Kidney (tissue), 14 donors: Measurements from ENCODE around the gene RCBTB2. TPM values are rescaled to one million over a fixed set of nuclear protein-coding genes. Genes with fewer than 3 reads are reported as not detected.
A peak's percentile ranks its signal among the peaks of the same experiment; 100 is the strongest.
"Not testable (repeated sequence)": the region's sequence is repeated elsewhere in the genome, so short reads cannot be mapped to it uniquely, and the experiment has no call there.

Source experiments
- DNase-seq, 5 donors: peaks; one replicate each; pipeline ENCODE4 v3.0.0-alpha.2; 2013 to 2020
- FAIRE-seq: peaks from 2 replicates; lab custom pipeline; 2012; peaks lifted over from hg19 to GRCh38; lab: Jason Lieb, UNC
- H3K27ac ChIP-seq, 2 donors: one replicate each; pipeline ENCODE4 v1.7.0; 2013; ENCODE audit warnings: low read depth in 2 of 2, low read length in 2 of 2, inconsistent platforms in 1 of 2
- H3K27me3 ChIP-seq: one replicate; pipeline ENCODE4 v1.7.1; 2013; ENCODE audit warnings: low read length, inconsistent platforms; ENCODE audit not compliant: control insufficient read depth, insufficient read depth
- H3K36me3 ChIP-seq, 3 donors: one replicate each; pipeline versions ENCODE4 v1.7.0 to v1.7.1; 2013; ENCODE audit warnings: low read length in 3 of 3, control low read depth in 1 of 3, inconsistent platforms in 1 of 3; ENCODE audit not compliant: insufficient read depth in 3 of 3, control insufficient read depth in 2 of 3
- H3K4me1 ChIP-seq, 3 donors: one replicate each; pipeline versions ENCODE4 v1.7.0 to v1.7.1; 2013; ENCODE audit warnings: low read length in 3 of 3, inconsistent platforms in 1 of 3, low read depth in 1 of 3; ENCODE audit not compliant: control insufficient read depth in 2 of 3, insufficient read depth in 2 of 3
- H3K4me3 ChIP-seq, 3 donors: one replicate each; pipeline versions ENCODE4 v1.7.0 to v1.8.1; 2013; ENCODE audit warnings: low read length in 3 of 3, control low read depth in 1 of 3, inconsistent platforms in 1 of 3
- H3K9ac ChIP-seq, 3 donors: one replicate each; pipeline versions ENCODE4 v1.7.0 to v1.7.1; 2013; ENCODE audit warnings: low read length in 3 of 3, control low read depth in 1 of 3, inconsistent platforms in 1 of 3
- H3K9me3 ChIP-seq, 3 donors: one replicate each; pipeline versions ENCODE4 v1.7.0 to v1.7.1; 2013; ENCODE audit warnings: low read length in 3 of 3, control low read depth in 1 of 3, inconsistent platforms in 1 of 3; ENCODE audit not compliant: control insufficient read depth in 2 of 3, insufficient read depth in 1 of 3
- intact Hi-C: fragments of 100-400 bp; cut with DNase I; formaldehyde crosslinking; loops from one replicate; pipeline ENCODE4 v1.11.1; 2022
- polyA plus RNA-seq: library from polyadenylated mRNA; stranded (reverse); fragments of 350-450 nt; fragmentation: Illumina TruSeq; extraction: RNeasy Lipid Tissue Mini Kit (QIAGEN cat#74804); gene quantifications from one replicate; pipeline ENCODE4 v1.2.3, GENCODE V29; 2014; ENCODE audit warnings: low read depth, low replicate concordance; ENCODE audit not compliant: insufficient read depth
- total RNA-seq: library from RNA; stranded (reverse); fragmentation: NEBNext Ultra II Directional; extraction: Animal tissue kit (Norgen Biotek cat#: 25700); gene quantifications from one replicate; pipeline ENCODE4 v1.2.1, GENCODE V29; 2021
- TF ChIP-seq, protein P1 (sequence below): IDR thresholded peaks from 3 replicates; pipeline ENCODE4 v1.5.1; 2012; ENCODE audit warnings: mild to moderate bottlenecking, moderate library complexity, borderline replicate concordance; ENCODE audit not compliant: insufficient read depth; ENCODE audit errors: extremely low read depth
- donor health status: control.
- donor health status: control.
- donor health status: control.
- donor health status: control.
- donor health status: control.
- donor health status: DM: yes; HTN: yes; CAD: no.
- donor health status: Normal renal cell carcinoma (clear cell type).

Gene RCBTB2
- total and polyA plus RNA-seq, 2 donors from 2014 or later: 17.0 to 19.6 TPM

DNA sequence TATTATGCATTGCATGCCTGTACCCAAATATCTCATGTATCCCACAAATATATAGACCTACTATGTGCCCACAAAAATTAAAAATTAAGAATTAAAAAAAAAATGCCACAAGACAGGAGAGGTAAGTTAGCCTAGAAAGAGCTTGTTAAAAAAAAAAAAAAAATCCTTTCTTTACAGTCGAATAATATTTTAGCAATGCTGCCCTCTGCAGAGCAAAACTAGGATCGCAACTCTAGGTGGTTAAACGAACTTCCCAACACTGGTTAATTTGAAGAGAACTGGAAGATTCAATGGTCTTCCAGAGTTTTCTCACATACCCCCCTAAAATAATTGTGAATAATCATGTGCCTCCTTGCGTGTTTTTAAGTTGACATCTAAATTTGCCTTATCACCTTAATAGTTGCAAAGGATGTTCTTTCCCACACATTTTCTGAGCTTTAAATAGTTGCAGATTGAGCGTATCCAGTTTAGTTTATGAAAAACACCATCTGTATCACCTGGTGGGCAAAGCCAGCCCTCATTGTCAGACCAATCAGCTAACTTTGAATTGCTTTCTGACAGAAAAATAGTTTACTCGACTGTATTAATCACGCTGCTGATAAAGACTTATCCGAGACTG, 47.4 kb upstream of the RCBTB2 start:
- TF ChIP-seq, protein P1, sequence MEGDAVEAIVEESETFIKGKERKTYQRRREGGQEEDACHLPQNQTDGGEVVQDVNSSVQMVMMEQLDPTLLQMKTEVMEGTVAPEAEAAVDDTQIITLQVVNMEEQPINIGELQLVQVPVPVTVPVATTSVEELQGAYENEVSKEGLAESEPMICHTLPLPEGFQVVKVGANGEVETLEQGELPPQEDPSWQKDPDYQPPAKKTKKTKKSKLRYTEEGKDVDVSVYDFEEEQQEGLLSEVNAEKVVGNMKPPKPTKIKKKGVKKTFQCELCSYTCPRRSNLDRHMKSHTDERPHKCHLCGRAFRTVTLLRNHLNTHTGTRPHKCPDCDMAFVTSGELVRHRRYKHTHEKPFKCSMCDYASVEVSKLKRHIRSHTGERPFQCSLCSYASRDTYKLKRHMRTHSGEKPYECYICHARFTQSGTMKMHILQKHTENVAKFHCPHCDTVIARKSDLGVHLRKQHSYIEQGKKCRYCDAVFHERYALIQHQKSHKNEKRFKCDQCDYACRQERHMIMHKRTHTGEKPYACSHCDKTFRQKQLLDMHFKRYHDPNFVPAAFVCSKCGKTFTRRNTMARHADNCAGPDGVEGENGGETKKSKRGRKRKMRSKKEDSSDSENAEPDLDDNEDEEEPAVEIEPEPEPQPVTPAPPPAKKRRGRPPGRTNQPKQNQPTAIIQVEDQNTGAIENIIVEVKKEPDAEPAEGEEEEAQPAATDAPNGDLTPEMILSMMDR: peak; percentile 66
- Histone ChIP-seq H3K27ac (no peak overlapping the region), H3K4me3 (no peak overlapping the region), H3K9ac (no peak overlapping the region), H3K4me1 (peaks cover 0 to 8% (median 7%) of the 10 kb centered on the region in 3 donors), H3K27me3 (no peaks in the 10 kb centered on the region), H3K36me3 (no peaks in the 10 kb centered on the region), H3K9me3 (no peaks in the 10 kb centered on the region)
- DNase-seq (peak in 4 of 5 donors; percentile 68 to 90 (median 82)), FAIRE-seq (peak; percentile 95)
- intact Hi-C loops: no loop called here

DNA sequence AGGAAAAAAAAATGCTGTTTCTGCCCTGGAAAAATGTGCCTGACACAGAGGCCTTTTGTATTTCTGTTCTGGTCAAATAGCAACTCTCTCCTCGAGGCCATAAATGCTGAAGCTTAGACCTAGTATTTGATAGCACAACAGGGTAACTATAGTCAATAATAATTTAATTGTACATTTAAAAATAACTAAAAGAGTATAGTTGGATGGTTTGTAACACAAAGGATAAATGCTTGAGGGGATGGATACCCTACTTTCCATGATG, 47.0 kb upstream of the RCBTB2 start:
- H3K4me1 ChIP-seq, H3K27me3 ChIP-seq, FAIRE-seq, H3K36me3 ChIP-seq, H3K4me3 ChIP-seq, H3K9me3 ChIP-seq, H3K27ac ChIP-seq, DNase-seq, intact Hi-C loops: not testable (repeated sequence)
- H3K9ac ChIP-seq: peak overlapping the region in 1 of 3 donors; percentile 17

GRCh38 chr13:48579165-48579918, 46.5 kb upstream of the RCBTB2 start:
- intact Hi-C loops: no loop called here
- no peak for DNase-seq

More at GRCh38 chr13:48579165-48579918, 46.5 kb upstream of the RCBTB2 start:
- TF ChIP-seq, protein P1: no peak
- peak overlapping the region in 1 of 3 donors; percentile 17 for H3K9ac ChIP-seq
- no peak overlapping the region for H3K4me3 ChIP-seq
- no peaks in the 10 kb centered on the region for H3K27me3 ChIP-seq
- H3K9me3 ChIP-seq: no peaks in the 10 kb centered on the region
- H3K27ac ChIP-seq: no peak overlapping the region
- peaks cover 0 to 5% (median 0%) of the 10 kb centered on the region in 3 donors for H3K4me1 ChIP-seq
- no peak for FAIRE-seq
- H3K36me3 ChIP-seq: no peaks in the 10 kb centered on the region
